SKM-1 treated with dmso at 0.1 percent for 144 hours (cell line): ENCODE measurements around the gene PPIA.
"Not testable (repeated sequence)": the region's sequence is repeated elsewhere in the genome, so short reads cannot be mapped to it uniquely, and the experiment has no call there.

Experiments used
- DNase-seq: peaks from one replicate; lab custom pipeline; 2025; ENCODE audit not compliant: unreplicated experiment; lab: John Stamatoyannopoulos, UW

The PPIA gene

GRCh38 chr7:44819292-44819691 is 22.8 kb downstream of the PPIA start:
- DNase-seq: no peak

- DNase-seq: no peak
Observed at GRCh38 chr7:44823255-44823781, 26.8 kb downstream of the PPIA start.

GRCh38 chr7:44824894-44825526 is 28.5 kb downstream of the PPIA start:
- DNase-seq: no peak

GRCh38 chr7:44827567-44827966 is 31.1 kb downstream of the PPIA start:
- DNase-seq: no peak

GRCh38 chr7:44838751-44839150 is 42.3 kb downstream of the PPIA start:
- DNase-seq: no peak

- DNase-seq: not testable (repeated sequence)
Observed at GRCh38 chr7:44842675-44843074, 46.2 kb downstream of the PPIA start.

GRCh38 chr7:44843440-44843839 is 47.0 kb downstream of the PPIA start:
- not testable (repeated sequence) for DNase-seq

GRCh38 chr7:44845451-44845850 is 49.0 kb downstream of the PPIA start:
- peak; percentile 22 for DNase-seq

GRCh38 chr7:44846390-44846789 is 49.9 kb downstream of the PPIA start:
- not testable (repeated sequence) for DNase-seq

GRCh38 chr7:44846816-44847508 is 50.5 kb downstream of the PPIA start:
- no peak for DNase-seq

GRCh38 chr7:44847509-44847919 is 51.0 kb downstream of the PPIA start:
- peak; percentile 91 for DNase-seq

- DNase-seq: peak; percentile 99
Observed at GRCh38 chr7:44847920-44848634, 51.6 kb downstream of the PPIA start, which contains the start of gene H2AZ2. Gene H2AZ2 (minus strand): TSS chr7:44848087. CDS start chr7:44847971, 116 bp downstream.

GRCh38 chr7:44849259-44849884 is 52.9 kb downstream of the PPIA start:
- DNase-seq: no peak

GRCh38 chr7:44849885-44850544 is 53.5 kb downstream of the PPIA start:
- DNase-seq: no peak

- DNase-seq: peak; percentile 13
Observed at GRCh38 chr7:44852590-44852989, 56.1 kb downstream of the PPIA start.
